ENCODE data around the gene TRPC1. TPM values are rescaled to one million over a fixed set of nuclear protein-coding genes. Genes with fewer than 3 reads are reported as not detected.

Gene TRPC1
- total RNA-seq, 4 donors from 2014 or later, result 19.5 to 31.1 (median 23.2) TPM

GRCh38 chr3:142725357-142725739 is 1.5 kb downstream of the TRPC1 start:
- DNase-seq (ENCODE audit: extremely low spot score), result no peak
- H3K27ac ChIP-seq (replicated peaks in 1 of 4), result peak overlapping the region in 3 of 4 donors; percentile 91 to 96 (median 95)
- H3K4me1 ChIP-seq, result peaks cover 0 to 24% (median 22%) of the 10 kb centered on the region in 4 donors
- 61% methylated on average over 5 of the region's 5 CpGs for WGBS
- intact Hi-C loops (cut with DNase I), result no loop called here
- H3K27me3 ChIP-seq, result no peaks in the 10 kb centered on the region
- no peak for TF ChIP-seq POLR2AphosphoS5 (IDR thresholded peaks at IDR 0.05)
- TF ChIP-seq CTCF (IDR thresholded peaks at IDR 0.05), result no peak
- TF ChIP-seq EP300 (IDR thresholded peaks at IDR 0.05), result no peak
- TF ChIP-seq POLR2A (IDR thresholded peaks at IDR 0.05; ENCODE audit: low read depth), result no peak
- peak overlapping the region; percentile 76 to 95 (median 90) for H3K4me3 ChIP-seq
- H3K9me3 ChIP-seq, result no peaks in the 10 kb centered on the region
- no peaks in the 10 kb centered on the region for H3K36me3 ChIP-seq

- 71% methylated on average over 1 of the region's 1 CpG for WGBS
- Histone ChIP-seq H3K9me3 (no peaks in the 10 kb centered on the region), H3K36me3 (no peaks in the 10 kb centered on the region), H3K27me3 (no peaks in the 10 kb centered on the region), H3K4me3 (no peak overlapping the region), H3K27ac (replicated peaks in 1 of 4) (no peak overlapping the region), H3K4me1 (peaks cover 0 to 24% (median 22%) of the 10 kb centered on the region in 4 donors)
- TF ChIP-seq EP300 (IDR thresholded peaks at IDR 0.05), result no peak
- no peak for DNase-seq (ENCODE audit: extremely low spot score)
- intact Hi-C loops (cut with DNase I), result no loop called here
Measured at GRCh38 chr3:142726017-142726416, 2.2 kb downstream of the TRPC1 start.

GRCh38 chr3:142732066-142732465 is 8.2 kb downstream of the TRPC1 start:
- 87% methylated on average over 3 of the region's 3 CpGs for WGBS
- no peak for TF ChIP-seq POLR2A (IDR thresholded peaks at IDR 0.05; ENCODE audit: low read depth)
- TF ChIP-seq EP300 (IDR thresholded peaks at IDR 0.05), result no peak
- no peak for TF ChIP-seq CTCF (IDR thresholded peaks at IDR 0.05)
- no peak for TF ChIP-seq POLR2AphosphoS5 (IDR thresholded peaks at IDR 0.05)
- intact Hi-C loops (cut with DNase I), result no loop called here
- Histone ChIP-seq H3K27me3 (no peaks in the 10 kb centered on the region), H3K36me3 (no peaks in the 10 kb centered on the region), H3K4me3 (no peak overlapping the region), H3K27ac (replicated peaks in 1 of 4) (no peak overlapping the region), H3K4me1 (peaks cover 0 to 8% (median 1%) of the 10 kb centered on the region in 4 donors), H3K9me3 (no peaks in the 10 kb centered on the region)
- DNase-seq (ENCODE audit: extremely low spot score), result no peak

DNA sequence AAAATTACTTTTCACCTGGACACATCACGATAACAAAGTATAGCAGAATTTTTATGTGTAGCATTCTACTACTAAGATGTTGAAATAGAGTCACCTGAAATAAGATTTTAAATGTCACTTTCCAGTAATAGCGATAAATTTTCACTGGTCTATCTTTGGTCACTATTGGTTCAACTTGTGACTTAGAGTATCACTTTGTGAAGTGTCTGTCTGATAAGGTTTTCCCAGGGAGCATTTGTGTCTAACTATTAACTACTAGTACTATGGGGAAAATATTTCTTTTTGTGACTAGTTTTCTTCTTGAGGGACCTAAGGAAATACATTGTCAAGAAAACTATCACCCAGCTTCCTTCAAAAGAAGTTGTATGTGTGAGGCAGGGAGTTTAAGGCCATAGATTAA is 11.0 kb downstream of the TRPC1 start:
- H3K4me1 ChIP-seq, result peaks cover 0 to 8% (median 0%) of the 10 kb centered on the region in 4 donors
- H3K4me3 ChIP-seq, result no peak overlapping the region
- intact Hi-C loops (cut with DNase I), result no loop called here
- 100% methylated on average over 2 of the region's 2 CpGs for WGBS
- H3K27me3 ChIP-seq, result no peaks in the 10 kb centered on the region
- H3K36me3 ChIP-seq, result no peaks in the 10 kb centered on the region
- no peak overlapping the region for H3K27ac ChIP-seq (replicated peaks in 1 of 4)
- TF ChIP-seq CTCF (IDR thresholded peaks at IDR 0.05) (no peak), POLR2AphosphoS5 (IDR thresholded peaks at IDR 0.05) (no peak), POLR2A (IDR thresholded peaks at IDR 0.05; ENCODE audit: low read depth) (no peak), EP300 (IDR thresholded peaks at IDR 0.05) (no peak)
- no peak for DNase-seq (ENCODE audit: extremely low spot score)
- no peaks in the 10 kb centered on the region for H3K9me3 ChIP-seq

GRCh38 chr3:142735462-142735861 is 11.6 kb downstream of the TRPC1 start:
- Histone ChIP-seq H3K27me3 (no peaks in the 10 kb centered on the region), H3K4me3 (no peak overlapping the region), H3K4me1 (peaks cover 0 to 8% (median 0%) of the 10 kb centered on the region in 4 donors), H3K9me3 (no peaks in the 10 kb centered on the region), H3K36me3 (no peaks in the 10 kb centered on the region), H3K27ac (replicated peaks in 1 of 4) (no peak overlapping the region)
- DNase-seq (ENCODE audit: extremely low spot score), result no peak
- TF ChIP-seq CTCF (IDR thresholded peaks at IDR 0.05), result no peak
- no peak for TF ChIP-seq POLR2AphosphoS5 (IDR thresholded peaks at IDR 0.05)
- TF ChIP-seq EP300 (IDR thresholded peaks at IDR 0.05), result no peak
- no peak for TF ChIP-seq POLR2A (IDR thresholded peaks at IDR 0.05; ENCODE audit: low read depth)
- intact Hi-C loops (cut with DNase I), result no loop called here
